NCI-H748 (cell line): ENCODE data around the gene ELMO2.

Source experiments
- DNase-seq: peaks from one replicate; lab custom pipeline; 2025; ENCODE audit not compliant: unreplicated experiment; lab: John Stamatoyannopoulos, UW

The ELMO2 gene

DNA sequence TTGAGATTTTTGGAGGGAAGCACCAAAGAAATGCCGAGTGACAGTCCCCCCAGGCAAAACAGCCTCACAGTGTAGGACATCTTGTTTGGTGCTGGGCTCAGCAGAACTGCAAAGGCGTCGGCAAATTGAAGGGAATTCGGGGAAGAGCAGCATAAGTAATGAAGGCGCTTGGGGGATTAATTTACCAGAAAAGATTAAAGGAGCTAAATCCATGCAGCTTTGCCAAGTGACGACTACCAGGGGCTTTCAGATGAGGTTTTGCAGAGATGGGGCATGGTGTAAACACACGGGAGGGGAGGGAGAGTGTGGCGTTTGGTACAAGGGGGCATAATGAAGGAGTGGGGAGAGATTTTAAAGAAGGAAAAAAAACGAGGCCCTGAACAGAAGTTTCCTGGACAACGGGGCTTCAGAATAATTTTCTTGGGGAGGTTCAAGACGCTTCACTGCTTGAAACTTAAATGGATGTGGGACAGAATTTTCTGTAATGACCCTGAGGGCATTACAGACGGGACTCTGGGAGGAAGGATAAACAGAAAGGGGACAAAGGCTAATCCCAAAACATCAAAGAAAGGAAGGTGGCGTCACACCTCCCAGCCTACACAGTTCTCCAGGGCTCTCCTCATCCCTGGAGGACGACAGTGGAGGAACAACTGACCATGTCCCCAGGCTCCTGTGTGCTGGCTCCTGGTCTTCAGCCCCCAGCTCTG, 52.8 kb downstream of the ELMO2 start:
- no peak for DNase-seq

DNA sequence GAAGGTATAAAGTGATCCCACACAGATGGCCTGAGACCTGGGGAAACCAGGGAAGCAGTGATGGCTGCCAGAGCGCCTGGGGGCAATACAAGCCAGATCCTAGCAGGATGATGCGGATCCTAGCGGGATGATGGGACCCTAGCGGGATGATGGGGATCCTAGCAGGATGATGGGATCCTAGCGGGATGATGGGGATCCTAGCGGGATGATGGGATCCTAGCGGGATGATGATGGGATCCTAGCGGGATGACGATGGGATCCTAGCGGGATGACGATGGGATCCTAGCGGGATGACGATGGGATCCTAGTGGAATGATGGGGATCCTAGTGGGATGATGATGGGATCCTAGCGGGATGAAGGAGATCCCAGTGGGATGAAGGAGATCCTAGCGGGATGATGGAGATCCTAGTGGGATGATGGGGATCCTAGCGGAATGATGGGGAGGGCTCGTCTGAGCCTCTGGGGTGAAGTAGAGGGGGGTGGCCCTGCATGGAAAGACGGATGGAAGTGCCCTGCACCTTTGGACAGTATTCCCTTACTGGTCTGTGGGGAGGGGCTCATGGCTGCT, 54.0 kb downstream of the ELMO2 start:
- no peak for DNase-seq

GRCh38 chr20:46351357-46352058, 54.9 kb downstream of the ELMO2 start:
- no peak for DNase-seq

GRCh38 chr20:46350986-46351267, 55.5 kb downstream of the ELMO2 start:
- no peak for DNase-seq

GRCh38 chr20:46350201-46350985, 56.0 kb downstream of the ELMO2 start:
- no peak for DNase-seq

DNA sequence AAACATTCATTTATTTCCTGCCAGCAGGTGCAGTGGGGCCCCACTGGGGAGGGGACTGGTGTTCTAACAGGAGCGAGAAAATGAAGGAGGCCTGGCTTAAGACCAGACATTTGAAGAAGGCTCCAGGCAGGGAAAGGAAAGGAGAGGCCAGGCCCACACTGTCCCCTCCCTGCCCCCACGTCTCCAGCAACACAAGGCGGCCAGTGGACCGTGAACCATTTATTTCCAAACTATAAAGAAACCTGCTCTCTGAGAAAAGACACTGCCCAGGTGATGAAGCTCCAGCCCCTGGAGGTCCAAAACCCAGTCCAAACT, 56.7 kb downstream of the ELMO2 start:
- no peak for DNase-seq

GRCh38 chr20:46349035-46349741, 57.2 kb downstream of the ELMO2 start:
- DNase-seq: peak; percentile 48

DNA sequence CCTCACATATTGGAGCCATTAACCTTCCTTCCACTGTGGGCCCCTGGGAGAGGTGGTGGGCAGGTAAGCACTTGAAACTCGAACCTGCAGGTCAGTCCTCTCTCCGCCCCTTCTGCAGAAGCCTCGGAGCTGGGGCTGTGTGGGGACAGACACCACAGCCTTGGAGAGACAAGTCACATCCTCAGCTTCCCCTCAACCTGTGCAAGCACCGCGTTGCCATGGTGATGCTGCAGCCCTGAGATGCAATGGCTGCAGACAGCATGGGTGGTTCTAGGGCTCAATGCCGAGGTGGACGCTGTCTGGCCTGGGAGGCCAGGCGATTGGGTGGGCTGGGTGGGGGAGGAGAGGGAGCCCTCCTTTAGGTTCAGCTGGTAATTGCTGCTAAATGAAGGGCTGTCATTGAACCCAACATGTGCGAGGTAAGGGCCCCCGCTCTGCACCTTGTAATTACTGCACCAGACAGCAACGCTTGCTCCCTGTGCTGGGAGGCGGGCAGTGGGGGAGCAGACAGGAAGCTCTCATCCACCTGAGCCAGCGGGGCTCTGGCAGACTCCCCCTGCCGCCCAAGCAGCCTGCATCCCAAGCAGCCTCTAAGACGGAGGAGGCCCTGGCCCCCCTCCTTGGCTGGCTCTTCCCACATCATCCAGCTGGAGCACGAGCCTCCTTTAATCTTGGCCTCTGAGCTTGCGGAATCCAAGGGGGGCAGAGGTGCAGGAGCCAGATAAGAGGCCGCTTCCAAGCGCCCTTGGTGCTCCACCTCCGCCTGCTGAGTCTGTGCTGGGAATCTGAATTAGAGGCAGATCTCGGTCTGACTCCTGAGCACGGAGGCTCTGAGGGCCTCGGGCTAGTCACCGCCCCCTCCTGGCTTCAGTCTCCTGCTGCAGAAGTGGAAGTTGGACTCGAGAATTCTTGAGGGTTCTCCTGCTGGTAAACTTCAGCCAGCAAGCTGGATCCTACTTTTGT, 58.3 kb downstream of the ELMO2 start:
- DNase-seq: peak; percentile 25

DNA sequence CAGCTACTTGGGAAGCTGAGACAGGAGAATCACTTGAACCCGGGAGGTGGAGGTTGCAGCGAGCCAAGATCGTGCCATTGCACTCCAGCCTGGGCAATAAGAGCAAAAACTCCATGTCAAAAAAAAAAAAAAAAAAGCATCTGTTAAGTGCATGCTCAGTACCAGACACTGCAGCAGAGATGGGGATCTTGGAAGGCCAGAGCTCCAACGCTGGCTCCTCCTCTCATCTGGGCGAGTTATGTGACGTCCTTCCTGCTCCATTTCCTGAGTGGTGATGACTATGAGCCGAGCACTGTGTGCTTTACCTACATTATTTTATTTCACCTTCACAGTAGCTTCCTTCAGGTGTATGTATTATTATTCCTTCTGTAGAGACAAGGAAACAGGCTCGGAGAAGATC, 59.6 kb downstream of the ELMO2 start:
- DNase-seq: no peak

DNA sequence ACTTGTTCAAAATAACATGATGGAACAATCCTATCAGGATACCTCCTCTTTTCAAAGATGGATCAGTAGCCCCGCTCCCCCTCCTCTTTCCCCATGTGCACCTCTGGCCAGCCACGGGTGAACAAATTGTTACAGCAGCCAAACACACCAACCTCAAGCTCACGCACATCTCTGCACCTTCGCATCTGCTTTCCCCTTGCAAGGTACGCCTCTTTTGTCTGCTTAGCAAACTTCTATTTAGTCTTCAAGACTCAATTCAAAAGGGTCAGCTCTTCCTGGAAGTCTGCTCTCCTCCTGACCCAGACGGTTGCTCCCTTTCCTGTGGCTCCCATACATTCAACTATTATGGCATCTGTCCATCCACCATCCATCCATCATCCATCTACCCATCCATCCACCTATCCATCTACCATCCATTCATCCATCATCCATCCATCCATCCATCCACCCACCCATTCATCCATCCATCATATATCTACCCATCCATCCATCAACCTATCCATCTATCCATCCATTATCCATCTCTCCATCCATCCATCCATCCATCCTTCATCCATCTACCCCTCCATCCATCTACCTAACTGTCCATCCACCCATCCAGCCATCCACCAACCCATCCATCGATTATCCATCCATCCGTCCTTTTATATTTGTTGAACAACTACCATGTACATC, 61.8 kb downstream of the ELMO2 start:
- no peak for DNase-seq

GRCh38 chr20:46343975-46344357, 62.4 kb downstream of the ELMO2 start:
- DNase-seq: no peak

GRCh38 chr20:46343348-46343974, 63.0 kb downstream of the ELMO2 start:
- DNase-seq: no peak

GRCh38 chr20:46342451-46343347, 63.7 kb downstream of the ELMO2 start:
- DNase-seq: no peak

DNA sequence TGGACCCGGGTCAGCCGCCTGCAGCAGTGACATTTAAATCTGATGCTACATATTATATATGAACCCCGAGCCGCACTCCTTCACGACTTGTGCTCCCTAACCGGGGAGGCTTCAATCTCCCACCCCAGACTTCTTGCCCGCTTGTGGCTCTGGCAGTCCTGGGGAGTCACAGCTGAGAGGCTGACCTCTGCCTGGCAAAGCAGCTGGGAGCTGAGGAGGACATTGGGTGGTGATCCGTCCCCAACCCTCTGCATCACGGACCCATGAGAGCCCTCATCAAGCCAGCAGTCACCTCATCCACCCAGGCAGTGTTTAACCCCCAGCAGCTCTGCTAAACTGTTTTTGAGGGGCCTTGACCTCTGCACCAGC, 64.4 kb downstream of the ELMO2 start:
- no peak for DNase-seq

DNA sequence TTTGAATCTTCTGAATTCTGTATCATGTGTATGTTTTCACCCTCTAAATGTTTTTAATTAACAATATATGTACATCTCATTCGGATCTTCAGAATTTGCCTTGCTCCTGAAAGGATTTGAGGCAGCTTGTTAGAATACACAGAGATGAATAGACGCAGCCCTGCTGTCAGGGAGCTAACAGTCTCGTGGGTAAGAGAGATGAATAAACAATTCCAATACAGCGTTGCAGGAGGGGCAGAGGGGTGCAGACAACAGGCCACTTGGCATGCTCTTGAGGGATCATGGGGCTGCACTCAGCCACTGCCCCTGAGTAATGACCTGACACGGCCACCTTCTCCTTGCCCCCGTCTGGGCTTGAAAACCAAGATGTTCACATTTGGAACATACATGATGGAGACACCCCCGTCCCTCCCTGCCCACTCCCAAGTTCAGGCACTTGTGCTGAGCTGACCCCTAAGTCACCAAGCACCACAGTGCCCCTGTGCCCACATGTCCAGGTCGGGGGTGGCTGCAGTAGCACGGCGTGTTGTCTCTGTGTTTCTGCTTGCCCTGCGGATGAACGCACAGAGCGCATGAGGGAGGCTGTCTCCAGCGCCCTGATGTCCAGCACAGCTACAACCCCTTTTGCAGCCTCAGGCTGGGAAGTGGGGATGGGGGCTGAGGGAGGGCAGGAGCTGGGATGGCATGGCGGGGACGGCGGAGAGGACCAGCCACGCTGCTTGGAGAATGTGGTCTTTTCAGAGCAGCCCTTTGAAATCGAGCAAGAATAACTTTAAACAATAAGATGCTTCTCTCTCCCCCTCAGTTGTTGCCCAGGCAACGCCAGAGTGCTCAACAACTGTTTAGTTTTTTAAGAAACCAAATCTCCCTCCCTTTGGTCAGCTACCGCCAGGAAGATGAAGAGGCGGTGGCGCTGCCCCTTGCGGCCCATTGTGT, 65.1 kb downstream of the ELMO2 start:
- peak; percentile 15 for DNase-seq

- DNase-seq: no peak
Measured at GRCh38 chr20:46339037-46339436, 67.4 kb downstream of the ELMO2 start.

DNA sequence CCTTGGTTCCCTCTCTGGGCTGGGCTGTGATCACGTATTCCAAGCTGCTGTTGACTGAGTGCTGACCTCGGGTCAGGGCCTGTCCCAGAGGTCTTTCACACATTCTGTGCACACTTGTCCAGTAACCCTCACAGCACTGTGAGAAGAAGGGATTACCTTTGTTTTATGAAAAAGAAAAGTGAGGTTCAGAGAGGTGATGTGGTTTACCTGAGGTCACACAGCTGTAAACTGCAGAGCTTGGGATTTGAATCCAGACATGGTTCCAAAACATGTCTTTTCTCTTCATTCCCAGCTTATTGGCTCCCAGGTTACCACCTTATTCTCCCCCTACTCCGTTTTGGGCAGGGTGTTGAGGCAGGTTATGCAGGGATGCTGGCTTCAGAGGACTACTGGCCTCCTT, 69.7 kb downstream of the ELMO2 start:
- DNase-seq: no peak
